ENCODE results near the gene CADPS. TPM values are rescaled to one million over a fixed set of nuclear protein-coding genes. Genes with fewer than 3 reads are reported as not detected.

The CADPS gene
- total RNA-seq, 1 donor from 2014 or later: not detected

- no peaks in the 10 kb centered on the region for H3K36me3 ChIP-seq
- H3K4me1 ChIP-seq: no peaks in the 10 kb centered on the region
- intact Hi-C loops (cut with DNase I): no loop called here
- no peaks in the 10 kb centered on the region for H3K27me3 ChIP-seq
- TF ChIP-seq, protein P1, sequence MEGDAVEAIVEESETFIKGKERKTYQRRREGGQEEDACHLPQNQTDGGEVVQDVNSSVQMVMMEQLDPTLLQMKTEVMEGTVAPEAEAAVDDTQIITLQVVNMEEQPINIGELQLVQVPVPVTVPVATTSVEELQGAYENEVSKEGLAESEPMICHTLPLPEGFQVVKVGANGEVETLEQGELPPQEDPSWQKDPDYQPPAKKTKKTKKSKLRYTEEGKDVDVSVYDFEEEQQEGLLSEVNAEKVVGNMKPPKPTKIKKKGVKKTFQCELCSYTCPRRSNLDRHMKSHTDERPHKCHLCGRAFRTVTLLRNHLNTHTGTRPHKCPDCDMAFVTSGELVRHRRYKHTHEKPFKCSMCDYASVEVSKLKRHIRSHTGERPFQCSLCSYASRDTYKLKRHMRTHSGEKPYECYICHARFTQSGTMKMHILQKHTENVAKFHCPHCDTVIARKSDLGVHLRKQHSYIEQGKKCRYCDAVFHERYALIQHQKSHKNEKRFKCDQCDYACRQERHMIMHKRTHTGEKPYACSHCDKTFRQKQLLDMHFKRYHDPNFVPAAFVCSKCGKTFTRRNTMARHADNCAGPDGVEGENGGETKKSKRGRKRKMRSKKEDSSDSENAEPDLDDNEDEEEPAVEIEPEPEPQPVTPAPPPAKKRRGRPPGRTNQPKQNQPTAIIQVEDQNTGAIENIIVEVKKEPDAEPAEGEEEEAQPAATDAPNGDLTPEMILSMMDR (IDR thresholded peaks at IDR 0.05): no peak
- no peak overlapping the region for H3K27ac ChIP-seq
- no peak overlapping the region for H3K4me3 ChIP-seq
- DNase-seq (ENCODE audit: low spot score in 2 of 2): no peak
- no peaks in the 10 kb centered on the region for H3K9me3 ChIP-seq
These were observed 175.5 kb downstream of the CADPS start for GRCh38 chr3:62699728-62700127.

DNA sequence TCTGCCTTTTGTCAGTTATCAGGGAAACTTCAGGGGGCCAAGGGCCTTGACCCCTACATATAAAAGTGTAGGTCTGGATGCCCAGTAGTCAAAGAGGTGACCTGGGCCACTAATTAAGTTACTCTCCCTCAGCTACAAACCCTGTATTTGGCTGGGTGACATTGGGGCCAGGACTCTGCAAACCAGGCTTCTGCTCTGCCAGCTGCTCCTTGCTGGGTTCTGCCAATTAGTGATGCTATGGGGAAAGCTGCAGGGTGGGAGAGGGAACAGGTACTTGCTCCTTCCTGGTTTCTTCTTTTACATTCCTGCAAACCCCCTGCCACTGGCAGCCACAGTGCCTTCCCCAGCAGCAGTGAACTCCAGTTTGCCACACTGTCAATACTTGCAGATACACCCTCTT lies 179.2 kb downstream of the CADPS start:
- H3K27ac ChIP-seq: no peak overlapping the region
- no peaks in the 10 kb centered on the region for H3K4me1 ChIP-seq
- H3K27me3 ChIP-seq: no peaks in the 10 kb centered on the region
- TF ChIP-seq, protein P1 (IDR thresholded peaks at IDR 0.05): no peak
- H3K9me3 ChIP-seq: no peaks in the 10 kb centered on the region
- intact Hi-C loops (cut with DNase I): no loop called here
- H3K36me3 ChIP-seq: no peaks in the 10 kb centered on the region
- no peak for DNase-seq (ENCODE audit: low spot score in 2 of 2)
- H3K4me3 ChIP-seq: no peak overlapping the region

DNA sequence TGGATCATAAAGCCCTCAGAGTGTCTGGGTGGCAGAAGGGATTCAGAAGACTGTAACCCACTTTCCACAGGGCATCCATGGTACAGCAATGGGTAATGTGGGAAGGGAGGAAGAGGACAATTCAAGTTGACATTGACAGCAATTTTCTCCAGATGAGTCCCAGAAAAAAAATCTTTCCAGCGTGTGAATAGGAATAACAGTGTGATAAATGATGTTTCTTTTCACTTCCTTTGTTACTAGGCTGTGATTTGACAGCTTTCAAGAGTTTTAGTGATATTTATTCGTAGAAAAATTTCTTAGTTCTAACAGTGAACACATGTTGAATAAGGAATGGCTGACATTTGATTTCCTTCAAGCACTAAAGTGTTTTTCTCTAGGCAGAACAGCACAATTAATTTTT lies 186.4 kb downstream of the CADPS start:
- no peaks in the 10 kb centered on the region for H3K27me3 ChIP-seq

DNA sequence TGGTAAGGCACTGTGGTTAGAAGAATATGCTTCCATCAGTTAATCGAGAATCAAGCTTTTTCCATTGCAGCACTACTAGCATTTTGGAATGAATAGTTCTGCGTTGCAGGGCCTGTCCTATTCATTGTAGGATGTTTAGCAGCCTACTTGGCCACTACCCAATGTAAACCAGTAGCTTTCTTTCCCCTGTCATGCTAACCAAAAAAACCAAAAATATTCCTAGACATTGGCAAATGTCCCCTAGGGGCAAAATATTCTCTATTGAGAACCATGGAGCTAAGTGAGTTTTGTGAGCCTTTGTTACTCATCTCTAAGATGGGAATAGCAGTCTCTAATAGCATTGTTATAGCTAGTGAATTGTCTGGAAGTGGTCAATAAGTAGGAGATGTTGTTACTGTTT lies 187.2 kb downstream of the CADPS start:
- Histone ChIP-seq H3K27ac (no peak overlapping the region), H3K9me3 (no peaks in the 10 kb centered on the region), H3K27me3 (no peaks in the 10 kb centered on the region), H3K4me1 (no peaks in the 10 kb centered on the region), H3K36me3 (no peaks in the 10 kb centered on the region), H3K4me3 (no peak overlapping the region)
- TF ChIP-seq, protein P1 (IDR thresholded peaks at IDR 0.05): no peak
- intact Hi-C loops (cut with DNase I): no loop called here
- no peak for DNase-seq (ENCODE audit: low spot score in 2 of 2)

More for the DNA sequence above, 186.4 kb downstream of the CADPS start:
- intact Hi-C loops (cut with DNase I): no loop called here
- DNase-seq (ENCODE audit: low spot score in 2 of 2): no peak
- Histone ChIP-seq H3K4me1 (no peaks in the 10 kb centered on the region), H3K4me3 (no peak overlapping the region), H3K36me3 (no peaks in the 10 kb centered on the region), H3K9me3 (no peaks in the 10 kb centered on the region), H3K27ac (no peak overlapping the region)
- TF ChIP-seq, protein P1 (IDR thresholded peaks at IDR 0.05): no peak

DNA sequence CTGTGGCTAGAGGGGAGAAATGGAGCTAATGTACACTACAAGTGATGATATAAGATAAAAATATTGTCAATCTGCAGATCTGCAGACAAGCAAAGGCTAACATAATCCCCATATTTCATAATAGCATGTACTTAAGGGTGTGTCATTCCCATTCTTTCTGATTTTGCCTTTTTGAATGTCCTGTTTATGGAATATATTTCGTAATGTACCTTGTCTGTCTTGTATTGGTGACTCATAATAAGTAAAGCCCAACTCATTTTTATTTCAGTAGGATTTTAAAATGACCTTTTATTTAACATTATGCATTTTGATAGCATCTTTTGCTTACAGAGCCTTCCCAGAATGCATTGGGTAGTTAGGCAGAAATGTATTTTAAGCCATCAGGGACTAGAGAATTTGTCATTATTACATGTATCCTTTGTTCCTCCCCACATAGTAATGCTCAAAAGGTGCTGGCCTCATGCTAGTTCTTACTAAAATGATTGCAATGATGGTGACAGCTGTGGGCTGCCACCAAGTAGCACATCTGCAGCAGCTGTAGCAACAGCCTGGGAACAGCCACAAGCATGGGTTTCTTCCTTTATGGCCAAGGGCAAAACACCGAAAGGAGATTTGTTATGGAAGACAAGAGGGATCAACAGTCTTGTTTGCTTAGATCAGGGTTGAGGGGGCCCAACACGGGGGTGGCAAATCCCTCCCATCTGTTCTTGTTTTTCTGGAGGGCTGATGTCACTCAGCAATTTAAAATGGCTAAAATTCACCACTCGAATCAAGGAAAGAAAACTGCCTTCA lies 188.5 kb downstream of the CADPS start:
- H3K27me3 ChIP-seq: no peaks in the 10 kb centered on the region
- no peaks in the 10 kb centered on the region for H3K4me1 ChIP-seq
- no peak for DNase-seq (ENCODE audit: low spot score in 2 of 2)
- no peak overlapping the region for H3K4me3 ChIP-seq
- TF ChIP-seq, protein P1 (IDR thresholded peaks at IDR 0.05): no peak
- intact Hi-C loops (cut with DNase I): no loop called here
- H3K27ac ChIP-seq: no peak overlapping the region
- H3K9me3 ChIP-seq: no peaks in the 10 kb centered on the region
- H3K36me3 ChIP-seq: no peaks in the 10 kb centered on the region
